ENCODE measurements around the gene NHLRC4. TPM values are rescaled to one million over a fixed set of nuclear protein-coding genes. Genes with fewer than 3 reads are reported as not detected.
A peak's percentile ranks its signal among the peaks of the same experiment; 100 is the strongest.

Gene NHLRC4
- polyA plus RNA-seq, 1 donor (not counting 4 experiments of a cell fraction or from before 2014, with no cell fraction given) = 0.10 TPM

- DNase-seq (ENCODE audit: low read depth, low spot score) = no peak
- no peaks in the 10 kb centered on the region for H3K27me3 ChIP-seq (ENCODE audit: control insufficient read depth, extremely low read depth, insufficient read depth, low read length)
- H3K9me3 ChIP-seq (ENCODE audit: control insufficient read depth, low read depth, low read length) = no peaks in the 10 kb centered on the region
- no peak overlapping the region for H3K4me3 ChIP-seq (ENCODE audit: control insufficient read depth in 2 of 3, extremely low read depth in 1 of 3, insufficient read depth in 2 of 3, low read depth in 1 of 3, low read length in 3 of 3)
- TF ChIP-seq CTCF (optimal IDR thresholded peaks at IDR 0.05 in 1 of 3, IDR thresholded peaks at IDR 0.05 in 1 of 3, conservative IDR thresholded peaks at IDR 0.05 in 1 of 3; ENCODE audit: extremely low read depth in 1 of 3, insufficient read depth in 2 of 3, low read length in 3 of 3) (peak in 1 of 3 experiments; percentile 11), EZH2 (IDR thresholded peaks at IDR 0.05; ENCODE audit: low read length) (no peak)
- no peak for FAIRE-seq
- peaks cover 93% of the 10 kb centered on the region for H3K79me2 ChIP-seq (ENCODE audit: control insufficient read depth, insufficient read depth, low read length)
- dilution Hi-C loops (cut with MboI; ENCODE audit: extremely low pct_ligation_motif_present, low sequenced_read_pairs) = no loop called here
- no peak overlapping the region for H2AFZ ChIP-seq (ENCODE audit: control insufficient read depth, low read length)
- peaks cover 7 to 14% of the 10 kb centered on the region in 2 experiments for H3K36me3 ChIP-seq (ENCODE audit: control insufficient read depth in 2 of 2, extremely low read depth in 1 of 2, insufficient read depth in 2 of 2, low read length in 2 of 2)
- no peak overlapping the region for H3K27ac ChIP-seq (ENCODE audit: control insufficient read depth, insufficient read depth, low read length)
- H3K9me1 ChIP-seq (ENCODE audit: control insufficient read depth, extremely low read depth, insufficient read depth, low read length) = peaks cover 4% of the 10 kb centered on the region
- H3K4me1 ChIP-seq (ENCODE audit: control insufficient read depth, extremely low read depth, insufficient read depth, low read length) = peaks cover 13% of the 10 kb centered on the region
- no peak overlapping the region for H3K4me2 ChIP-seq (ENCODE audit: control insufficient read depth, extremely low read depth, insufficient read depth, low read depth, low read length)
- no peak overlapping the region for H3K9ac ChIP-seq (ENCODE audit: control insufficient read depth, extremely low read depth, insufficient read depth, low read length)
- peaks cover 39% of the 10 kb centered on the region for H4K20me1 ChIP-seq (ENCODE audit: control insufficient read depth, extremely low read depth, insufficient read depth, low read length)
These were observed 29.1 kb upstream of the NHLRC4 start for GRCh38 chr16:537415-538335.

GRCh38 chr16:539901-540530, 26.8 kb upstream of the NHLRC4 start:
- no peak overlapping the region for H3K9ac ChIP-seq (ENCODE audit: control insufficient read depth, extremely low read depth, insufficient read depth, low read length)
- H3K9me3 ChIP-seq (ENCODE audit: control insufficient read depth, low read depth, low read length) = no peaks in the 10 kb centered on the region
- H2AFZ ChIP-seq (ENCODE audit: control insufficient read depth, low read length) = no peak overlapping the region
- H3K27me3 ChIP-seq (ENCODE audit: control insufficient read depth, extremely low read depth, insufficient read depth, low read length) = no peaks in the 10 kb centered on the region
- H3K4me1 ChIP-seq (ENCODE audit: control insufficient read depth, extremely low read depth, insufficient read depth, low read length) = peaks cover 9% of the 10 kb centered on the region
- FAIRE-seq = no peak
- H3K4me3 ChIP-seq (ENCODE audit: control insufficient read depth in 2 of 3, extremely low read depth in 1 of 3, insufficient read depth in 2 of 3, low read depth in 1 of 3, low read length in 3 of 3) = no peak overlapping the region
- H3K36me3 ChIP-seq (ENCODE audit: control insufficient read depth in 2 of 2, extremely low read depth in 1 of 2, insufficient read depth in 2 of 2, low read length in 2 of 2) = peaks cover 7 to 14% of the 10 kb centered on the region in 2 experiments
- H3K27ac ChIP-seq (ENCODE audit: control insufficient read depth, insufficient read depth, low read length) = no peak overlapping the region
- peaks cover 91% of the 10 kb centered on the region for H3K79me2 ChIP-seq (ENCODE audit: control insufficient read depth, insufficient read depth, low read length)
- DNase-seq (ENCODE audit: low read depth, low spot score) = no peak
- no peak overlapping the region for H3K4me2 ChIP-seq (ENCODE audit: control insufficient read depth, extremely low read depth, insufficient read depth, low read depth, low read length)
- TF ChIP-seq EZH2 (IDR thresholded peaks at IDR 0.05; ENCODE audit: low read length) (no peak), CTCF (optimal IDR thresholded peaks at IDR 0.05 in 1 of 3, IDR thresholded peaks at IDR 0.05 in 1 of 3, conservative IDR thresholded peaks at IDR 0.05 in 1 of 3; ENCODE audit: extremely low read depth in 1 of 3, insufficient read depth in 2 of 3, low read length in 3 of 3) (no peak)
- dilution Hi-C loops (cut with MboI; ENCODE audit: extremely low pct_ligation_motif_present, low sequenced_read_pairs) = no loop called here
- peaks cover 30% of the 10 kb centered on the region for H4K20me1 ChIP-seq (ENCODE audit: control insufficient read depth, extremely low read depth, insufficient read depth, low read length)
- peaks cover 4% of the 10 kb centered on the region for H3K9me1 ChIP-seq (ENCODE audit: control insufficient read depth, extremely low read depth, insufficient read depth, low read length)
